ENCODE data around the gene SLF2.

The SLF2 gene

GRCh38 chr10:101000915-101001658, 88.3 kb downstream of the SLF2 start:
- H3K9me3 ChIP-seq (ENCODE audit: control insufficient read depth, insufficient read depth, low read length): no peaks in the 10 kb centered on the region
- peaks cover 10% of the 10 kb centered on the region for H3K4me1 ChIP-seq (ENCODE audit: control insufficient read depth, insufficient read depth, low read length)
- no peaks in the 10 kb centered on the region for H3K27me3 ChIP-seq (ENCODE audit: control insufficient read depth, insufficient read depth, low read length)
- H3K4me3 ChIP-seq (ENCODE audit: low read depth, low read length): peak overlapping the region; percentile 73
- H3K36me3 ChIP-seq (ENCODE audit: control insufficient read depth, insufficient read depth, low read length): peaks cover 11% of the 10 kb centered on the region
- H3K9ac ChIP-seq (ENCODE audit: low read depth, low read length): no peak overlapping the region

DNA sequence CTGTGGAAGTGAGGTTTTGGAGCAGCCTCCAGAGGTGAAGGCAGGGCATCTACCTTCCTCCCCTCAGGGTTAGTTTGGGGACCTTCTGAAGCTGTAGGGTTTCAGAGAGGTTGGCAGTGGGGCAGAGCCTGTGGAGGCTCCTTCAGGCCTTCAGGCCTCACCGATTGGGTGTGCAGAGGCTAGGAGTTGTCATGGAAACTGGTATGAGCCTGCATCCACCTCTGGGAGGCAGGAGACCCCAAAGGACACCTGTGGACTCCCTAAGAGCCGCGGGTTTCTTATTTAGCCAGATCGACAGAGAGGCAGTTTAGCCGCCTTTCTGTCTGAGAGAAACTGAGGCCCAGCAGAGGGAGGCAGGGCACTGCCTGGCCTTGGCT, 88.9 kb downstream of the SLF2 start:
- H3K4me1 ChIP-seq (ENCODE audit: control insufficient read depth, insufficient read depth, low read length): peaks cover 5% of the 10 kb centered on the region
- H3K9me3 ChIP-seq (ENCODE audit: control insufficient read depth, insufficient read depth, low read length): no peaks in the 10 kb centered on the region
- H3K27me3 ChIP-seq (ENCODE audit: control insufficient read depth, insufficient read depth, low read length): no peaks in the 10 kb centered on the region
- H3K9ac ChIP-seq (ENCODE audit: low read depth, low read length): no peak overlapping the region
- no peak overlapping the region for H3K4me3 ChIP-seq (ENCODE audit: low read depth, low read length)
- peaks cover 16% of the 10 kb centered on the region for H3K36me3 ChIP-seq (ENCODE audit: control insufficient read depth, insufficient read depth, low read length)

- Histone ChIP-seq H3K9ac (ENCODE audit: low read depth, low read length) (no peak overlapping the region), H3K27me3 (ENCODE audit: control insufficient read depth, insufficient read depth, low read length) (no peaks in the 10 kb centered on the region), H3K4me3 (ENCODE audit: low read depth, low read length) (no peak overlapping the region), H3K36me3 (ENCODE audit: control insufficient read depth, insufficient read depth, low read length) (peaks cover 20% of the 10 kb centered on the region), H3K4me1 (ENCODE audit: control insufficient read depth, insufficient read depth, low read length) (peaks cover 4% of the 10 kb centered on the region), H3K9me3 (ENCODE audit: control insufficient read depth, insufficient read depth, low read length) (no peaks in the 10 kb centered on the region)
Measured at GRCh38 chr10:101002456-101002855, 89.7 kb downstream of the SLF2 start.

DNA sequence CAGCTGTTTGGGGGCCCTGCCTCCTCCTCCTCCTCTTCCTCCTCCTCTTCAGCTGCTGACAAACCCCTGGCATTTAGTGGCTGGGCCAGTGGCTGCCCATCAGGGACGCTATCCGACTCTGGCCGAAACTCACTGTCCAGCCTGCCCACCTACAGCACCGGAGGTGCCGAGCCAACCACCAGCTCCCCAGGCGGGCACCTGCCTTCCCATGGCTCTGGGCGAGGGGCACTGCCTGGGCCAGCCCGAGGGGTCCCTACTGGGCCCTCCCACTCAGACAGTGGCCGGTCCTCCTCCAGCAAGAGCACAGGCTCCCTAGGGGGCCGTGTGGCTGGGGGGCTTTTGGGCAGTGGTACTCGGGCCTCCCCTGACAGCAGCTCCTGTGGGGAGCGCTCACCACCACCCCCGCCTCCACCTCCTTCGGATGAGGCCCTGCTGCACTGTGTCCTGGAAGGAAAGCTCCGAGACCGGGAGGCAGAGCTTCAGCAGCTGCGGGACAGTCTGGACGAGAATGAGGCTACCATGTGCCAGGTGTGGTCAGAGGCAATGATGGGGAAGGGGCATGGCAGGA, 91.0 kb downstream of the SLF2 start:
- H3K9me3 ChIP-seq (ENCODE audit: control insufficient read depth, insufficient read depth, low read length): no peaks in the 10 kb centered on the region
- no peak overlapping the region for H3K9ac ChIP-seq (ENCODE audit: low read depth, low read length)
- peaks cover 20% of the 10 kb centered on the region for H3K36me3 ChIP-seq (ENCODE audit: control insufficient read depth, insufficient read depth, low read length)
- peaks cover 1% of the 10 kb centered on the region for H3K4me1 ChIP-seq (ENCODE audit: control insufficient read depth, insufficient read depth, low read length)
- H3K4me3 ChIP-seq (ENCODE audit: low read depth, low read length): no peak overlapping the region
- H3K27me3 ChIP-seq (ENCODE audit: control insufficient read depth, insufficient read depth, low read length): no peaks in the 10 kb centered on the region

GRCh38 chr10:101005361-101005760, 92.6 kb downstream of the SLF2 start:
- Histone ChIP-seq H3K4me3 (ENCODE audit: low read depth, low read length) (no peak overlapping the region), H3K9ac (ENCODE audit: low read depth, low read length) (no peak overlapping the region), H3K27me3 (ENCODE audit: control insufficient read depth, insufficient read depth, low read length) (no peaks in the 10 kb centered on the region), H3K9me3 (ENCODE audit: control insufficient read depth, insufficient read depth, low read length) (no peaks in the 10 kb centered on the region), H3K36me3 (ENCODE audit: control insufficient read depth, insufficient read depth, low read length) (peaks cover 20% of the 10 kb centered on the region), H3K4me1 (ENCODE audit: control insufficient read depth, insufficient read depth, low read length) (no peaks in the 10 kb centered on the region)

- Histone ChIP-seq H3K9ac (ENCODE audit: low read depth, low read length) (no peak overlapping the region), H3K4me1 (ENCODE audit: control insufficient read depth, insufficient read depth, low read length) (no peaks in the 10 kb centered on the region), H3K9me3 (ENCODE audit: control insufficient read depth, insufficient read depth, low read length) (no peaks in the 10 kb centered on the region), H3K27me3 (ENCODE audit: control insufficient read depth, insufficient read depth, low read length) (no peaks in the 10 kb centered on the region), H3K36me3 (ENCODE audit: control insufficient read depth, insufficient read depth, low read length) (peaks cover 20% of the 10 kb centered on the region), H3K4me3 (ENCODE audit: low read depth, low read length) (no peak overlapping the region)
Measured at GRCh38 chr10:101005869-101006567, 93.3 kb downstream of the SLF2 start.

DNA sequence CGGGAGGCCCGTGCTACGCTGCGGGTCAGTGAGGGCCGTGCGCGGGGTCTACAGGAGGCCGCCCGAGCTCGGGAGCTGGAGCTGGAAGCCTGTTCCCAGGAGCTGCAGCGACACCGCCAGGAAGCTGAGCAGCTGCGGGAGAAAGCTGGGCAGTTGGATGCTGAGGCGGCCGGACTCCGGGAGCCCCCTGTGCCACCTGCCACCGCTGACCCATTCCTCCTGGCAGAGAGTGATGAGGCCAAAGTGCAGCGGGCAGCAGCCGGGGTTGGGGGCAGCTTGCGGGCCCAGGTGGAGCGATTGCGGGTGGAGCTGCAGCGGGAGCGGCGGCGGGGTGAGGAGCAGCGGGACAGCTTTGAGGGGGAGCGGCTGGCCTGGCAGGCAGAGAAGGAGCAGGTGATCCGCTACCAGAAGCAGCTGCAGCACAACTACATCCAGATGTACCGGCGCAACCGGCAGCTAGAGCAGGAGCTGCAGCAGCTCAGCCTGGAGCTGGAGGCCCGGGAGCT, 93.9 kb downstream of the SLF2 start:
- no peaks in the 10 kb centered on the region for H3K4me1 ChIP-seq (ENCODE audit: control insufficient read depth, insufficient read depth, low read length)
- no peak overlapping the region for H3K9ac ChIP-seq (ENCODE audit: low read depth, low read length)
- no peak overlapping the region for H3K4me3 ChIP-seq (ENCODE audit: low read depth, low read length)
- no peaks in the 10 kb centered on the region for H3K9me3 ChIP-seq (ENCODE audit: control insufficient read depth, insufficient read depth, low read length)
- H3K27me3 ChIP-seq (ENCODE audit: control insufficient read depth, insufficient read depth, low read length): no peaks in the 10 kb centered on the region
- peaks cover 20% of the 10 kb centered on the region for H3K36me3 ChIP-seq (ENCODE audit: control insufficient read depth, insufficient read depth, low read length)

- Histone ChIP-seq H3K4me3 (ENCODE audit: low read depth, low read length) (no peak overlapping the region), H3K36me3 (ENCODE audit: control insufficient read depth, insufficient read depth, low read length) (peaks cover 20% of the 10 kb centered on the region), H3K4me1 (ENCODE audit: control insufficient read depth, insufficient read depth, low read length) (no peaks in the 10 kb centered on the region), H3K9me3 (ENCODE audit: control insufficient read depth, insufficient read depth, low read length) (no peaks in the 10 kb centered on the region), H3K9ac (ENCODE audit: low read depth, low read length) (no peak overlapping the region), H3K27me3 (ENCODE audit: control insufficient read depth, insufficient read depth, low read length) (no peaks in the 10 kb centered on the region)
Measured at GRCh38 chr10:101007099-101007711, 94.4 kb downstream of the SLF2 start.

GRCh38 chr10:101007915-101008822, 95.4 kb downstream of the SLF2 start:
- Histone ChIP-seq H3K4me1 (ENCODE audit: control insufficient read depth, insufficient read depth, low read length) (no peaks in the 10 kb centered on the region), H3K4me3 (ENCODE audit: low read depth, low read length) (no peak overlapping the region), H3K9ac (ENCODE audit: low read depth, low read length) (no peak overlapping the region), H3K27me3 (ENCODE audit: control insufficient read depth, insufficient read depth, low read length) (no peaks in the 10 kb centered on the region), H3K36me3 (ENCODE audit: control insufficient read depth, insufficient read depth, low read length) (peaks cover 14% of the 10 kb centered on the region), H3K9me3 (ENCODE audit: control insufficient read depth, insufficient read depth, low read length) (no peaks in the 10 kb centered on the region)

- Histone ChIP-seq H3K9me3 (ENCODE audit: control insufficient read depth, insufficient read depth, low read length) (no peaks in the 10 kb centered on the region), H3K27me3 (ENCODE audit: control insufficient read depth, insufficient read depth, low read length) (no peaks in the 10 kb centered on the region), H3K9ac (ENCODE audit: low read depth, low read length) (no peak overlapping the region), H3K4me1 (ENCODE audit: control insufficient read depth, insufficient read depth, low read length) (no peaks in the 10 kb centered on the region), H3K36me3 (ENCODE audit: control insufficient read depth, insufficient read depth, low read length) (peaks cover 14% of the 10 kb centered on the region), H3K4me3 (ENCODE audit: low read depth, low read length) (no peak overlapping the region)
Measured at GRCh38 chr10:101008823-101009423, 96.2 kb downstream of the SLF2 start.

GRCh38 chr10:101010329-101010728, 97.6 kb downstream of the SLF2 start:
- Histone ChIP-seq H3K27me3 (ENCODE audit: control insufficient read depth, insufficient read depth, low read length) (peaks cover 10% of the 10 kb centered on the region), H3K4me3 (ENCODE audit: low read depth, low read length) (no peak overlapping the region), H3K4me1 (ENCODE audit: control insufficient read depth, insufficient read depth, low read length) (no peaks in the 10 kb centered on the region), H3K9me3 (ENCODE audit: control insufficient read depth, insufficient read depth, low read length) (no peaks in the 10 kb centered on the region), H3K36me3 (ENCODE audit: control insufficient read depth, insufficient read depth, low read length) (peaks cover 13% of the 10 kb centered on the region), H3K9ac (ENCODE audit: low read depth, low read length) (no peak overlapping the region)

All from iPS-15b (cell line).